Right kidney (tissue), 1 donor: ENCODE data around the gene DENND5B.
A peak's percentile ranks its signal among the peaks of the same experiment; 100 is the strongest.

ENCODE experiments used
- DNase-seq: peaks from one replicate; pipeline ENCODE4 v3.0.0-alpha.2; 2016

DENND5B gene

GRCh38 chr12:31370531-31371255 lies 220.2 kb downstream of the DENND5B start:
- peak; percentile 75 for DNase-seq

GRCh38 chr12:31369712-31370521 lies 221.0 kb downstream of the DENND5B start:
- peak; percentile 73 for DNase-seq

- DNase-seq, result peak; percentile 57
Observed at GRCh38 chr12:31368666-31369361, 222.1 kb downstream of the DENND5B start.

GRCh38 chr12:31366104-31366621 lies 224.8 kb downstream of the DENND5B start:
- no peak for DNase-seq

- DNase-seq, result peak; percentile 18
Observed at GRCh38 chr12:31363831-31364230, 227.1 kb downstream of the DENND5B start.

GRCh38 chr12:31363416-31363809 lies 227.5 kb downstream of the DENND5B start:
- peak; percentile 25 for DNase-seq

- DNase-seq, result peak; percentile 54
Observed at GRCh38 chr12:31362759-31363415, 228.0 kb downstream of the DENND5B start.

GRCh38 chr12:31362115-31362758 lies 228.7 kb downstream of the DENND5B start:
- DNase-seq, result peak; percentile 63

- DNase-seq, result no peak
Observed at GRCh38 chr12:31361730-31362114, 229.2 kb downstream of the DENND5B start.

GRCh38 chr12:31355747-31356107 lies 235.2 kb downstream of the DENND5B start:
- no peak for DNase-seq

- peak; percentile 48 for DNase-seq
Observed at GRCh38 chr12:31353750-31354708, 236.9 kb downstream of the DENND5B start.

- DNase-seq, result no peak
Observed at GRCh38 chr12:31346267-31346666, 244.7 kb downstream of the DENND5B start.

- no peak for DNase-seq
Observed at GRCh38 chr12:31343139-31343538, 247.8 kb downstream of the DENND5B start.

- DNase-seq, result peak; percentile 36
Observed at GRCh38 chr12:31342286-31342685, 248.7 kb downstream of the DENND5B start.

GRCh38 chr12:31339831-31340622 lies 250.9 kb downstream of the DENND5B start:
- DNase-seq, result no peak

- DNase-seq, result no peak
Observed at GRCh38 chr12:31337952-31338351, 253.0 kb downstream of the DENND5B start.
